NCI-H1417 treated with DMSO at 0.1 percent for 48 hours (cell line): Measurements from ENCODE around the gene CCM2.
A peak's percentile ranks its signal among the peaks of the same experiment; 100 is the strongest.
"Not testable (repeated sequence)": the region's sequence is repeated elsewhere in the genome, so short reads cannot be mapped to it uniquely, and the experiment has no call there.

Experiments
- DNase-seq: peaks from one replicate; lab custom pipeline; 2025; lab: John Stamatoyannopoulos, UW

CCM2 gene

DNA sequence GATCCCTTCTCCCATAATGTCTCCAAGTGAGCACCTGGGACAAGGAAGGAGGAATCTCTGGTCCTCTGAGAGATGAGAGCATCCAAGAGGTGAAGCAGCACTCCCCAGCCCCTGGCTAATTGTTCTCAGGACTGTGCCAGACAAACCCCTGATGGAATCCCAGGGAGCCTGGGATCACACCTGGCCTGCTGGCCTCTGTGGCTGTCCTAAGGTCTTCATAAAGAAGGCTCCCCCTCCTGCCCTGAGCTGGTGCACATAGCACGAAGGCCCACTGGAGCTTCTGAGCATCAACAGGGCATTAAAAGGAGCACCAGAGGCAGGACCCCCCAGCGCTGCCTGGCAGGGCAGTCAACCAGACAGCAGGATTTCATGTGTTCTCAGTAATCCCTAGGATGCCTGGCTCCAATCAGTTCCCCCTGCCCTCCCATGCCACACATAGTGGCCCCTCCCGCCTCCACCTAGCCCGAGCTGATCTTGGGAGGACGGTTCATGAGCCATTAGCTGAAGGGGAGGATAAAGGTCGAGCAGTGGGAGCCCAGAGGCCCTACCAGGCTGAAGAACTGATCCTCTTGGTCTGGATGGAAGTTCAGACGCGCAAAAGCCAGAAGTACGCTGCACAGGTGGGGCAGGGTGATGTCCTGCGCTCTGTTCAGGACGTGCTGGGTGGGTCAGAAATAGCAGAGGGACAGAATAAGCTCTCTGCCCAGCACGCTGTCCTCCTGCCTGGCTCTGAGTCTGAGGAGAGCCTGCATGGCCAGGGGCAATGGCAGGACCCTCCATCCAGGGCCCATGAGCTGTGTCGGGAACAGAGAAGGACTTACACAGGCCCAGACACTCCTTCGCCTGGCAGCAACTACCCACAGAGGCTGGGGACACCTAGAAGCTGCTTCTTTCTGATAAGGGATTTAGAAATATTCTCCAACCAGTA is 103.0 kb downstream of the CCM2 start:
- no peak for DNase-seq

DNA sequence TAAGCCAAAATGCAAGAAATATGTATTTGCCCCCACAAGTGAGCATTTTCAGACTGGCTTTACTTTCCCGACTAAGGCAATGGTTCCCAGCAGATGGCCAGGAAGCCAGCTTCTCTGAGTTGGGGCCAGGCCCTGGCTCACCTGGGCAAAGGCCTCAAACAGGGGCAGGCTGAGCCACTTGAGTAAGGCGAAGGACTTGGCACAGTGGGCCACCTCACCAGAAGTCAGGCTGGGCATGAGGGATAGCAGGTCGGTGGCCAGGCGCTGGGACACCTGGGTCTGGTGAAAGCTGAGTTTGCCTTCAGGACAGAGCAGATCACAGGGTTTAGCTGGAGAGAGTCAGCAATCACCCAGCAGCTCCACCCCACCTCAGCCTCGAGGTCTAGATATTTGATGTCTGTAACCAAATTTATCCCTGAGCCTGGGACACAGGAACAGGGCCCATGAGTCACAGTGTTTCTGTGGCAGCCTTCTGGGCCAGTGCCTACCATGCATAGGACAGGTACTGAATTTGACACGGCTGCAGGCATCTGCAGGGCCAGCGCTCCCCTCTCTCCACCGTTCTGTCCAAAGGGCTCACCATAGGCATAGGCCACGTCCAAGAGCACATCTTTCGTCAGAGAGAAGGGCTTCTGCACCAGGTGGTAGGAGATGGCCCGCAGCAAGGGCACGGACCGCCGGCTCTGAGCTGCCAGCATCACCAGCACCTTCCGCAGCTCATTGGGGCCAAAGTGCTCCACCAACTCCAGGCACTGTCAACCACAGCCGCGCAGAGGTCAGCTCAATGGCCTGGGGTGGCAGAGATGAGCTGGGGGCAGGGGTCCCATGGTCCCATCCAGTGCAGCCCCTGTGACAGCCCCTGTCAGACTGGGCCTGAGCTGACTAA is 104.2 kb downstream of the CCM2 start:
- DNase-seq = no peak

DNA sequence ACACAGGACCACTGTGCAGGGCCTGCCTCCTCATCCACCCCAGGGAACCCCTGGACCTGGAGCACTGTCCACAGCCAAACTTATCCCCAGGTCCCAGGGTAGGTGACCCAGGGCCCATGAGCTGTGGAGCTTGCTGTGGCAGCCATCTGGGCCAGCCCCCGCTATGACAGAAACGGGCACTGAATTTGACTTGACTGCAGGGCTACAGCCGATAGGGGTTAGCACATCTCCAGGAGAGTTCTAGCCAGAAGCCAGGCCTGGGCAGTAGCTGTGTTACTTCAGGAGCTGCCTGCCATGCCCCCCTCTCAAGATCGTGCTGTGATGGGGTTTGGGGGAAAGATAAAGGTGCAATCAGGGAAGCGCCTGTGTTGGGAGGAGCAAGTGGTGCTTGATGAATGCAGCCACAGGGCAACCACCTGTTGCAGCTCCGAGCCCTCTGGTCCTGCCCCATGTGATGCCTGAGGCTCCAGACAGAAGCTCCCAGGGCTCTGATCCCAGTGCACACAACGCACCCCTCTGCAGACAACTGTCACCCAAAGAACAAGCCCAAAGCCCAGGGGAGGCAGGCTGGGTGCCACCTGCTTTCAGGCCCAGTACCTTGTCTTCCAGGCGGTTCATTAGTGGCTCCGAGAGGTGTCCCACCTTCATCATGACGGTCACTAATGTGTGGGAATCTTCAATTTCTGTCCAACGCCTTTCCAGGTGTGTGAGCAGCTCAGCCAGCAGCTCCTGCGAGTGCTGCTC is 105.0 kb downstream of the CCM2 start:
- DNase-seq = no peak

GRCh38 chr7:45105588-45106188 is 105.7 kb downstream of the CCM2 start:
- no peak for DNase-seq

DNA sequence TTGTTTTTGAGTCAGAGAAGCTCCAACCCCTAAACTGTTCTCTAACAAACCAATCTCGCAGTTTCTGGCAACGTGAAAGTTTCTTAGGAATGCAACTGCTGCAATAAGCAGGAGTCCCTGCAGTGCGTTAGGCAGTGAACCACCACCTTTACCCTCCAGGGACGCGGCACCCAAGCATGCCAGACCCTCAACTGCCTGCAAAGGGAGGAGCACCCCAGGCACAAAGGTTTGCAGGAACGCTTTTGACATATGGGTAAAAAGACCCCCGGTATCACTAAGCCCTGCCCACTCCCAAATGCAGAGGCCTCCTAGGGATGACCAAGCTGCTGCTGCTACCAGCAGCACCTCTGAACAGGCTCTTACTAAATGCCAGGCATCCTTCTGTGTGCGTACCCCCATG is 106.8 kb downstream of the CCM2 start:
- no peak for DNase-seq

DNA sequence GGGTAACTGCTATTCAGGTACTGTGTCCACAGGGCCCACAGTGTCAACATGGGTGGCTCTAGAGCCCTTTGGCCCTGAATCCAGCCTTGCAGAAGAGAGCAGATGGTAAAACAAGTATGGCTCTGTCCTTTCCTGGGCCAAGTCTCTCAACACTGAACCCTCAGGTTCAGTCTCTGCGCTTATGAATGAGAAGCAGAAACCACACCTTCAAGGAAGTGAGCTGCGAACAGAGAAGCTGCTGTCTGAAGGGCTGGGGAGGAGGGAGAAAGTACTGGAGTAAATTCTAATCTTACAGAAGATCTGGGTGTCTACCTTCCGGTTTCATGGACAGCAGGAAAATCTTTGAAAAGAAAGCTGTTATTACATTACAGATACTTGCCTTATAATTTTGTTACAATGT is 107.4 kb downstream of the CCM2 start:
- no peak for DNase-seq

GRCh38 chr7:45108863-45109262 is 108.9 kb downstream of the CCM2 start:
- no peak for DNase-seq

GRCh38 chr7:45111298-45112223 is 111.6 kb downstream of the CCM2 start, which contains the start of gene TBRG4:
TBRG4 (minus strand) TSS chr7:45111697; CDS start chr7:45109237, 2,460 bp downstream.
- peak; percentile 79 for DNase-seq

GRCh38 chr7:45112648-45113047 is 112.6 kb downstream of the CCM2 start:
- DNase-seq = no peak

GRCh38 chr7:45114257-45114656 is 114.3 kb downstream of the CCM2 start:
- DNase-seq = not testable (repeated sequence)

GRCh38 chr7:45114926-45115325 is 114.9 kb downstream of the CCM2 start:
- no peak for DNase-seq

- DNase-seq = no peak
Measured at GRCh38 chr7:45116048-45116447, 116.0 kb downstream of the CCM2 start.

GRCh38 chr7:45117582-45117981 is 117.6 kb downstream of the CCM2 start:
- DNase-seq = no peak

- DNase-seq = no peak
Measured at GRCh38 chr7:45118292-45118691, 118.3 kb downstream of the CCM2 start.

DNA sequence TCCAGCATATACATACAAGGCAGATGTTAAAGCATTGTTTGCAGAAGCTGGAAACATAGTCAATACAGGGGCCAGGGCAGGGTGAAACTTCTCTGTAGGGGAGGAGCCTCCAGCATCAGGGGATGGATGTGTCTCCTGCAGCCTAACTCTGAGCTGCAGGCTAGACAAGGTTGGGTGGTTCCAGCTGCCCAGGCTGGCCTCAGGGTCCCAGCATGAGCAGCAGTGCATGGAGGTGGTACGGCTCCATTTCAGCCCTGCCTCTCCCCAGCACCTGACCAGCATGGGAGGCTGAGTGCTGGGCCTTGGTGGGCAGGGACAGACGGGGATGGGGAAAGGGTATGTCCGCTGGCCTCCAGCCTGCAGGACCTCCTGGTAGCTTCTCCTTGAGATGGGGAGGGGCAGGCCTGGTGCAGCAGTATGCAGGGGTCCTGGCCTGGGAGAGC is 118.9 kb downstream of the CCM2 start:
- no peak for DNase-seq

GRCh38 chr7:45119550-45119949 is 119.5 kb downstream of the CCM2 start:
- DNase-seq = no peak

GRCh38 chr7:45122975-45123860 is 123.2 kb downstream of the CCM2 start:
- no peak for DNase-seq

DNA sequence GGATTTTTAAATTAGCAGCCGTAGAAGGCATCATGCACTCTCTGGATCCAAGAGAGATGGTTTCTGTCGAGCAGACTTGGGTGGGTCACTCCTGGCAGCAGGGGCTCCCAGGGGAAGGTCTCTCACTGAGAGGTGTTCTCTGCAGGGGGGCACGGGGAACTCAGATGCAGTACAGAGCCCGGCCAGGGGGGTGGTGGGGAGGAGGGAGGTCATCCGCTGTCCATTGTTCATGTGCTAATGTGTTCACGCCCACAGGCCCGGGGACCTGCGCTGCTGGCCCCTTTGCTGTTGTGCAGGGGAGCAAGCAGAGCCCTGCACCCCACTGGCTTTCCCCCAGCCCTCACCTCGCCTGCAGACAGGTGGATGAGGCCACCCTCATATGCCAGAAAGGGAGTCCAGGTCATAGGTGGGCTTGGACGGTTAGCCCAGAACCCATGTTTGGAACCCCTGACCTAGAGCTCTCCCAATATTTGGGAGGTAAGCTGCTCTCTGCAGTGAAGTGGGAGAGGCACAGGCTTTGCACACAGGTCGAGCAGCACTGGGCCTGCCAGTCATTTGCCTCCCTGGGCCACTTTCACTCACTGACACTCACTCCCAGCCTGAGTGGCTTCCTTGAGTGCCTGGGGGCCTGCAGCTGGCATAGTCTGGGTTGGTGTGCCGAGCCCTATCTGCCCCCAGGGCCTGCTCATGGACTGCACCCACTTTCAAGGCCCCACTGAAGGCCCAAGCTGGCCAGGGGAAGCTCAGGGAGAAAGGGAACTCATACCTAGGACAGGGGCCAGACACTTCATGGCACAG is 124.1 kb downstream of the CCM2 start:
- no peak for DNase-seq
